Left ventricle myocardium superior (tissue), 1 donor: Measurements from ENCODE around the gene ADM5. TPM values are rescaled to one million over a fixed set of nuclear protein-coding genes. Genes with fewer than 3 reads are reported as not detected.

ENCODE experiments used
- ATAC-seq: fragments of 200-7000 bp; cut with Tn5 transposase; one replicate; pipeline ENCODE4 v1.9.1; 2020; ENCODE audit warnings: mild to moderate bottlenecking, moderate library complexity
- DNase-seq: peaks from one replicate; pipeline ENCODE4 v3.0.0-alpha.2; 2020
- intact Hi-C: fragments of 100-400 bp; cut with micrococcal nuclease; formaldehyde crosslinking; loops from one replicate; pipeline ENCODE4 v1.11.0; 2022
- long read RNA-seq: library from polyadenylated mRNA; unstranded; transcript quantifications from one replicate; pipeline ENCODE4 v2.0.0, GENCODE V29; 2021
- total RNA-seq: library from RNA; stranded (reverse); fragmentation: NEBNext Ultra II Directional; extraction: Animal tissue kit (Norgen Biotek cat#: 25700); gene quantifications from one replicate; pipeline ENCODE4 v1.2.1, GENCODE V29; 2021
- donor health status: DM: no; HTN: yes; CAD: no; lungs with severe emphysema.

Gene ADM5
- total RNA-seq = 0.87 TPM
- long read RNA-seq = 0 reads

GRCh38 chr19:49689133-49690078, at the start of gene ADM5:
TSS of gene ADM5 (plus strand) at chr19:49689594. CDS start at chr19:49689838, 244 bp downstream.
- DNase-seq = peak; percentile 74
- ATAC-seq = peak; percentile 60
- intact Hi-C loops = no loop called here

GRCh38 chr19:49640113-49640898, 49.1 kb upstream of the ADM5 start, which contains the start of gene RRAS:
TSS of gene RRAS (minus strand) at chr19:49640143. CDS start at chr19:49640098, 45 bp downstream.
- intact Hi-C loops = no loop called here
- ATAC-seq (peak; percentile 69), DNase-seq (peak; percentile 99)

- intact Hi-C loops = no loop called here
- ATAC-seq (peak; percentile 77), DNase-seq (peak; percentile 100)
Measured at GRCh38 chr19:49641688-49642491, 47.5 kb upstream of the ADM5 start, which contains the start of gene SCAF1. TSS of gene SCAF1 (plus strand) at chr19:49642209. CDS start at chr19:49645027, 2,818 bp downstream.

- ATAC-seq (no peak), DNase-seq (no peak)
- intact Hi-C loops = no loop called here
Measured at GRCh38 chr19:49642492-49643035, 46.8 kb upstream of the ADM5 start.

- ATAC-seq (no peak), DNase-seq (no peak)
- intact Hi-C loops = no loop called here
Measured at GRCh38 chr19:49643466-49643865, 45.9 kb upstream of the ADM5 start.

- DNase-seq (no peak), ATAC-seq (no peak)
- intact Hi-C loops = no loop called here
Measured at GRCh38 chr19:49645592-49645991, 43.8 kb upstream of the ADM5 start.

GRCh38 chr19:49645995-49646394, 43.4 kb upstream of the ADM5 start:
- intact Hi-C loops = no loop called here
- no peak for ATAC-seq
- no peak for DNase-seq

GRCh38 chr19:49646586-49646985, 42.8 kb upstream of the ADM5 start:
- intact Hi-C loops = no loop called here
- ATAC-seq (no peak), DNase-seq (no peak)

- intact Hi-C loops = no loop called here
- DNase-seq (no peak), ATAC-seq (no peak)
Measured at GRCh38 chr19:49651029-49651819, 38.2 kb upstream of the ADM5 start.

- ATAC-seq (no peak), DNase-seq (no peak)
- intact Hi-C loops = no loop called here
Measured at GRCh38 chr19:49651820-49652550, 37.4 kb upstream of the ADM5 start.

- intact Hi-C loops = no loop called here
- no peak for DNase-seq
- no peak for ATAC-seq
Measured at GRCh38 chr19:49652551-49653465, 36.6 kb upstream of the ADM5 start.

- intact Hi-C loops = no loop called here
- DNase-seq (no peak), ATAC-seq (no peak)
Measured at GRCh38 chr19:49653466-49653806, 36.0 kb upstream of the ADM5 start.

- intact Hi-C loops = no loop called here
- DNase-seq (no peak), ATAC-seq (no peak)
Measured at GRCh38 chr19:49654581-49654980, 34.8 kb upstream of the ADM5 start.

- ATAC-seq = no peak
- DNase-seq = no peak
- intact Hi-C loops = no loop called here
Measured at GRCh38 chr19:49655570-49656455, 33.6 kb upstream of the ADM5 start.

- DNase-seq = no peak
- ATAC-seq = no peak
- intact Hi-C loops = no loop called here
Measured at GRCh38 chr19:49656456-49657109, 32.8 kb upstream of the ADM5 start.
